Body of pancreas (tissue), 4 donors: Measurements from ENCODE around the gene NTRK2.

Source experiments
- CTCF ChIP-seq, 7 experiments: fragments of 450-650 bp in 4 of 7; fragments of 200-600 bp in 3 of 7; sonication (generic) in 3 of 7; IDR thresholded peaks; one replicate each; pipeline ENCODE4 v1.5.1; 2016 to 2019; ENCODE audit warnings: antibody characterized with exemption in 7 of 7
- POLR2A ChIP-seq, 3 donors: fragments of 450-650 bp; IDR thresholded peaks; one replicate each; pipeline ENCODE4 v1.6.1; 2016; ENCODE audit warnings: antibody characterized with exemption in 3 of 3, mild to moderate bottlenecking in 2 of 3

GRCh38 chr9:84705128-84705527, 35.6 kb downstream of the NTRK2 start:
- no peak for TF ChIP-seq CTCF (IDR thresholded peaks at IDR 0.05)
- no peak for TF ChIP-seq POLR2A (IDR thresholded peaks at IDR 0.05)
